Measurements from ENCODE around the gene FOXP2.

Gene FOXP2

GRCh38 chr7:114413761-114414155 lies 857 bp upstream of the FOXP2 start:
- H3K27ac ChIP-seq = peak overlapping the region in 1 of 2 donors; percentile 54
- DNase-seq (ENCODE audit: low spot score) = no peak
- peak overlapping the region; percentile 49 for H3K4me3 ChIP-seq

GRCh38 chr7:114415064-114415989 lies 712 bp downstream of the FOXP2 start:
- Histone ChIP-seq H3K27ac (peak overlapping the region in 1 of 2 donors; percentile 54), H3K4me3 (peak overlapping the region; percentile 49)
- TF ChIP-seq CTCF (IDR thresholded peaks at IDR 0.05) = no peak
- no peak for DNase-seq (ENCODE audit: low spot score)

More at GRCh38 chr7:114413761-114414155, 857 bp upstream of the FOXP2 start:
- no peak for TF ChIP-seq CTCF (IDR thresholded peaks at IDR 0.05)

GRCh38 chr7:114416129-114416990 lies 1.7 kb downstream of the FOXP2 start:
- no peak for DNase-seq (ENCODE audit: low spot score)
- TF ChIP-seq CTCF (IDR thresholded peaks at IDR 0.05) = no peak
- Histone ChIP-seq H3K4me3 (no peak overlapping the region), H3K27ac (peak overlapping the region in 1 of 2 donors; percentile 1)

- TF ChIP-seq CTCF (IDR thresholded peaks at IDR 0.05) = no peak
- Histone ChIP-seq H3K27ac (no peak overlapping the region), H3K4me3 (no peak overlapping the region)
- no peak for DNase-seq (ENCODE audit: low spot score)
Observed at GRCh38 chr7:114417290-114417689, 2.7 kb downstream of the FOXP2 start.

GRCh38 chr7:114418117-114418516 lies 3.5 kb downstream of the FOXP2 start:
- DNase-seq (ENCODE audit: low spot score) = no peak
- TF ChIP-seq CTCF (IDR thresholded peaks at IDR 0.05) = no peak
- no peak overlapping the region for H3K4me3 ChIP-seq
- H3K27ac ChIP-seq = no peak overlapping the region

- DNase-seq (ENCODE audit: low spot score) = no peak
- H3K4me3 ChIP-seq = no peak overlapping the region
- no peak overlapping the region for H3K27ac ChIP-seq
- no peak for TF ChIP-seq CTCF (IDR thresholded peaks at IDR 0.05)
Observed at GRCh38 chr7:114419441-114420272, 5.0 kb downstream of the FOXP2 start.
